Measurements from ENCODE around the gene DUSP22. TPM values are rescaled to one million over a fixed set of nuclear protein-coding genes. Genes with fewer than 3 reads are reported as not detected.

DUSP22 gene
- total and polyA plus RNA-seq, 9 of the 15 experiments (the other 6 are each of a cell fraction or from before 2014, with no cell fraction given) = 9.3 to 19.4 (median 11.8) TPM

DNA sequence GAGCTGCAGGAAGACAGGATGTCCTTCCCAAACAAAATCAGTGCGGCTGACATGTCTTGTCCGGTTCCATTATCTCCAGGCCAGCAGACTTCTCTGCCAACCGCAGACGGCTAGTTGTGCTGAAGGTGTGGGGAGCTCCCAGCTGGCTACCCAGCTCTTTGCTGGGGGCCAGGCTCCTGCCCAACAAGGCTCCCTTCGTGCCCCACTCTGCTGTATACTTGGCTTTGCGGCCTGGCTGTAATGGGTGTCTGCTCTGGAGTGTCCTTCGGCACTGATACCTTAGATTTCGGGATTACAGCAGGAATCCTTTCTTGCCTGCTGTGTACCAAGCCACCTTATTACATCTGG is 50.5 kb downstream of the DUSP22 start (continued):
- TF ChIP-seq CHD7 (IDR thresholded peaks at IDR 0.05; ENCODE audit: low read depth, low read length) = no peak
- TF ChIP-seq, protein P1, sequence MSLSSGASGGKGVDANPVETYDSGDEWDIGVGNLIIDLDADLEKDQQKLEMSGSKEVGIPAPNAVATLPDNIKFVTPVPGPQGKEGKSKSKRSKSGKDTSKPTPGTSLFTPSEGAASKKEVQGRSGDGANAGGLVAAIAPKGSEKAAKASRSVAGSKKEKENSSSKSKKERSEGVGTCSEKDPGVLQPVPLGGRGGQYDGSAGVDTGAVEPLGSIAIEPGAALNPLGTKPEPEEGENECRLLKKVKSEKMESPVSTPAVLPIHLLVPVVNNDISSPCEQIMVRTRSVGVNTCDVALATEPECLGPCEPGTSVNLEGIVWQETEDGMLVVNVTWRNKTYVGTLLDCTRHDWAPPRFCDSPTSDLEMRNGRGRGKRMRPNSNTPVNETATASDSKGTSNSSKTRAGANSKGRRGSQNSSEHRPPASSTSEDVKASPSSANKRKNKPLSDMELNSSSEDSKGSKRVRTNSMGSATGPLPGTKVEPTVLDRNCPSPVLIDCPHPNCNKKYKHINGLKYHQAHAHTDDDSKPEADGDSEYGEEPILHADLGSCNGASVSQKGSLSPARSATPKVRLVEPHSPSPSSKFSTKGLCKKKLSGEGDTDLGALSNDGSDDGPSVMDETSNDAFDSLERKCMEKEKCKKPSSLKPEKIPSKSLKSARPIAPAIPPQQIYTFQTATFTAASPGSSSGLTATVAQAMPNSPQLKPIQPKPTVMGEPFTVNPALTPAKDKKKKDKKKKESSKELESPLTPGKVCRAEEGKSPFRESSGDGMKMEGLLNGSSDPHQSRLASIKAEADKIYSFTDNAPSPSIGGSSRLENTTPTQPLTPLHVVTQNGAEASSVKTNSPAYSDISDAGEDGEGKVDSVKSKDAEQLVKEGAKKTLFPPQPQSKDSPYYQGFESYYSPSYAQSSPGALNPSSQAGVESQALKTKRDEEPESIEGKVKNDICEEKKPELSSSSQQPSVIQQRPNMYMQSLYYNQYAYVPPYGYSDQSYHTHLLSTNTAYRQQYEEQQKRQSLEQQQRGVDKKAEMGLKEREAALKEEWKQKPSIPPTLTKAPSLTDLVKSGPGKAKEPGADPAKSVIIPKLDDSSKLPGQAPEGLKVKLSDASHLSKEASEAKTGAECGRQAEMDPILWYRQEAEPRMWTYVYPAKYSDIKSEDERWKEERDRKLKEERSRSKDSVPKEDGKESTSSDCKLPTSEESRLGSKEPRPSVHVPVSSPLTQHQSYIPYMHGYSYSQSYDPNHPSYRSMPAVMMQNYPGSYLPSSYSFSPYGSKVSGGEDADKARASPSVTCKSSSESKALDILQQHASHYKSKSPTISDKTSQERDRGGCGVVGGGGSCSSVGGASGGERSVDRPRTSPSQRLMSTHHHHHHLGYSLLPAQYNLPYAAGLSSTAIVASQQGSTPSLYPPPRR (CRISPR knock-in tag; IDR thresholded peaks at IDR 0.05; ENCODE audit: borderline replicate concordance) = no peak
- no peak for TF ChIP-seq RBM39 (optimal IDR thresholded peaks at IDR 0.05; ENCODE audit: low read depth, low read length)
